Tibial nerve (tissue), 4 donors: ENCODE data around the gene RUVBL1.

Source experiments
- CTCF ChIP-seq, 5 experiments: fragments of 200-600 bp in 3 of 5; fragments of 450-650 bp in 2 of 5; sonication (generic) in 3 of 5; IDR thresholded peaks; one replicate each; pipeline ENCODE4 v1.5.1; 2016 to 2019; ENCODE audit warnings: antibody characterized with exemption in 5 of 5, mild to moderate bottlenecking in 3 of 5, moderate library complexity in 2 of 5
- EP300 ChIP-seq, 2 donors: sonication (generic); formaldehyde crosslinking; IDR thresholded peaks; one replicate each; pipeline ENCODE4 v1.6.1; 2017; ENCODE audit warnings: antibody characterized with exemption in 2 of 2, mild to moderate bottlenecking in 1 of 2
- POLR2A ChIP-seq, 2 donors: fragments of 450-650 bp; IDR thresholded peaks; one replicate each; pipeline ENCODE4 v1.6.1; 2017; ENCODE audit warnings: antibody characterized with exemption in 2 of 2, mild to moderate bottlenecking in 2 of 2, moderate library complexity in 2 of 2

GRCh38 chr3:128052595-128053351 is 70.8 kb downstream of the RUVBL1 start:
- TF ChIP-seq EP300 (IDR thresholded peaks at IDR 0.05) (no peak), CTCF (IDR thresholded peaks at IDR 0.05) (no peak), POLR2A (IDR thresholded peaks at IDR 0.05) (no peak)
